CD4-positive, alpha-beta T cell treated with Interleukin-4 for 4 hours (primary cell): Measurements from ENCODE around the gene KRIT1.
"Not testable (repeated sequence)": the region's sequence is repeated elsewhere in the genome, so short reads cannot be mapped to it uniquely, and the experiment has no call there.

ENCODE experiments used
- DNase-seq: peaks from one replicate; pipeline ENCODE4 v3.0.0-alpha.2; 2020

Gene KRIT1

GRCh38 chr7:92246360-92247101 is 817 bp upstream of the KRIT1 start:
- peak; percentile 28 for DNase-seq

GRCh38 chr7:92244808-92245486 is 767 bp downstream of the KRIT1 start:
- peak; percentile 26 for DNase-seq

GRCh38 chr7:92242972-92243371 is 2.7 kb downstream of the KRIT1 start:
- DNase-seq = no peak

- no peak for DNase-seq
Observed at GRCh38 chr7:92230547-92230946, 15.2 kb downstream of the KRIT1 start.

GRCh38 chr7:92228742-92229141 is 17.0 kb downstream of the KRIT1 start:
- no peak for DNase-seq

GRCh38 chr7:92228100-92228499 is 17.6 kb downstream of the KRIT1 start:
- DNase-seq = no peak

- DNase-seq = no peak
Observed at GRCh38 chr7:92226981-92227380, 18.7 kb downstream of the KRIT1 start.

- DNase-seq = no peak
Observed at GRCh38 chr7:92221766-92222165, 23.9 kb downstream of the KRIT1 start.

- no peak for DNase-seq
Observed at GRCh38 chr7:92206672-92207071, 39.0 kb downstream of the KRIT1 start.

GRCh38 chr7:92205987-92206386 is 39.7 kb downstream of the KRIT1 start:
- no peak for DNase-seq

GRCh38 chr7:92200791-92201190 is 44.9 kb downstream of the KRIT1 start:
- DNase-seq = no peak

GRCh38 chr7:92192326-92192725 is 53.4 kb downstream of the KRIT1 start:
- DNase-seq = no peak

- DNase-seq = not testable (repeated sequence)
Observed at GRCh38 chr7:92189246-92189645, 56.5 kb downstream of the KRIT1 start.

GRCh38 chr7:92184294-92184693 is 61.4 kb downstream of the KRIT1 start:
- not testable (repeated sequence) for DNase-seq

GRCh38 chr7:92178928-92179924 is 66.5 kb downstream of the KRIT1 start, which contains the start of gene LRRD1:
TSS of gene LRRD1 (minus strand) at chr7:92179142. CDS start at chr7:92165202, 13,940 bp downstream.
- DNase-seq = peak; percentile 87

GRCh38 chr7:92177362-92177761 is 68.4 kb downstream of the KRIT1 start:
- no peak for DNase-seq

GRCh38 chr7:92169529-92169928 is 76.2 kb downstream of the KRIT1 start:
- DNase-seq = not testable (repeated sequence)

GRCh38 chr7:92161271-92161670 is 84.4 kb downstream of the KRIT1 start:
- DNase-seq = no peak

- no peak for DNase-seq
Observed at GRCh38 chr7:92158660-92159575, 86.8 kb downstream of the KRIT1 start.

GRCh38 chr7:92156990-92157389 is 88.7 kb downstream of the KRIT1 start:
- no peak for DNase-seq

- no peak for DNase-seq
Observed at GRCh38 chr7:92155108-92155739, 90.5 kb downstream of the KRIT1 start.
